Stimulated activated effector memory CD8-positive, alpha-beta T cell treated with anti-CD3 and anti-CD28 coated beads, Interleukin-12 subunit alpha, Interleukin-12 subunit beta, amount 100 ng/mL, for 72 hours (primary cell): ENCODE results near the gene UGT1A8.
"Not testable (repeated sequence)": the region's sequence is repeated elsewhere in the genome, so short reads cannot be mapped to it uniquely, and the experiment has no call there.

Source experiments
- ATAC-seq: fragments of 150-1000 bp; cut with Tn5 transposase; 2 replicates; pipeline ENCODE4 v1.10.0; 2021
- DNase-seq, 2 donors: peaks; one replicate each; pipeline ENCODE4 v3.0.0; 2021 to 2022; ENCODE audit warnings: low spot score in 2 of 2
- H3K27ac Mint-ChIP-seq: one replicate; pipeline ENCODE4 v1.8.0; 2022; ENCODE audit warnings: mild to moderate bottlenecking, mixed read lengths
- H3K36me3 Mint-ChIP-seq: one replicate; pipeline ENCODE4 v1.8.0; 2022; ENCODE audit warnings: mild to moderate bottlenecking, mixed read lengths
- H3K4me1 Mint-ChIP-seq: one replicate; pipeline ENCODE4 v1.8.0; 2022; ENCODE audit warnings: mixed read lengths
- H3K4me3 Mint-ChIP-seq: one replicate; pipeline ENCODE4 v1.8.0; 2022; ENCODE audit warnings: mild to moderate bottlenecking, mixed read lengths
- H3K9me3 Mint-ChIP-seq: one replicate; pipeline ENCODE4 v1.8.0; 2022; ENCODE audit warnings: mixed read lengths

The UGT1A8 gene

GRCh38 chr2:233689501-233689900 is 72.1 kb downstream of the UGT1A8 start:
- DNase-seq (no peak), ATAC-seq (no peak)
- Mint-ChIP-seq H3K36me3 (no peaks in the 10 kb centered on the region), H3K4me3 (no peak overlapping the region), H3K27ac (no peak overlapping the region), H3K4me1 (no peaks in the 10 kb centered on the region), H3K9me3 (no peaks in the 10 kb centered on the region)

DNA sequence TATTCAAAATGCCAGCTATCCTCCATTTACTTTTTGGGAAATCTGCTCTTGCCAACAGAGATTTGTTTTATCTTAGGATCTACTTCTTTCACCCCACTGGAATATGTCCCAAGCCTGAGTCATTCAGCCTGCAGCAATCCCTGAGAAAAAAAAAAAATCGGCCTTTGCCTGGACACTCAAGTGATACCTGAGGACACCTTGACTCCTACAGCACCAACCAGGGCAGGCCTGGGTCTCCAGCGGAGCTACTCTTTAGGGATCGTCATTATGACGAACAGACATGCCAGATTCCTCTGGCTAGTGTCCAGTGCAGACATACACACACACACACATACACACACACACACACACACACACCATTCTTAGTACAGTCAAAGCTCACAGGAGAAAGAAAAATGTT is 73.0 kb downstream of the UGT1A8 start:
- Mint-ChIP-seq H3K4me3 (no peak overlapping the region), H3K27ac (no peak overlapping the region), H3K36me3 (no peaks in the 10 kb centered on the region), H3K9me3 (no peaks in the 10 kb centered on the region), H3K4me1 (no peaks in the 10 kb centered on the region)
- no peak for ATAC-seq
- no peak for DNase-seq

DNA sequence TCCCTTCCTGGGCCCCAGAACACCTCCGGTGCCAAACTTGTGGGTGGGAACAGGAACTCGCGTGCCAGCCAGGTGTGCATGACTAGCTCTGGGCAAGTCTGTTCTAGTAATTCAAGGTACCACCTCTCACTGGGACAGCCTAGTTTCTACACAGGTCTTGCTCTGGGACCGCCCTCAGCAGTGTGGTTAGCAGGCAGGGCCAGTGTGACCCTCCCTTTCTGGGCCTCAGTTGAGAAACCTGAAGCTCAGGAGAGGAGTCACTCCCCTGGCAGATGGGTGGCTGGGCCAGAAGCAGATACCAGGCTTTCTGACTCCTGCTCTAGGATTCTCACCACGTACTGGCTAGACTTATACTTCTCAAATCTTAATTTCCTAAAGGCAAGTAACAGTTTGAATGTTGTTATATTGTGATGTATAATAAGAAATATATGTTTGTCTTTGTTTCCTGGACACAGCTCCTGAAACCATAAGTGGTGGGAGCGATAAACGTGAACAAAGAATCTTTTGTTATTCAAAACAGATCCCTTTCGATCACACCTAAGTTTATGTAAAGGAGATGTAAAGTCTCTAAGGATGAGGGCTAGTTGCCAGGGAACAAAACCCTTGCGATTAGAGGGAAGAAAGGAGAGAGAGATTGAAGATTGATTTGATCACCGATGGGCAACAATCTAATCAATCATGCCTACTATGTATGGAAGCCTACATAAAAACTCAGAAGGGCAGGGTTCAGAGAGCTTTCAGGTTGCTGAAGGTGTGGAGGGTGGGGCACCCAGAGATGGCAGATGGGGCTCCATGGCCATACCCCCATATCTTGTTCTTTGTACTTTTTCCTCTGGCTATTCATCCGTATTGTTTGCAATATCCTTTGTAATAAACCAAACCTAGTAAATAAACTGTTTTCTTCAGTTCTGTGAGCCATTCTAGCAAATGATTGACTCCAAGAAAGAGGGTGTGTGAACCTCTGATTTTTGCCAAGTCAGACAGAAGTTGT is 74.3 kb downstream of the UGT1A8 start:
- ATAC-seq = no peak
- no peak overlapping the region for H3K27ac Mint-ChIP-seq
- no peak overlapping the region for H3K4me3 Mint-ChIP-seq

DNA sequence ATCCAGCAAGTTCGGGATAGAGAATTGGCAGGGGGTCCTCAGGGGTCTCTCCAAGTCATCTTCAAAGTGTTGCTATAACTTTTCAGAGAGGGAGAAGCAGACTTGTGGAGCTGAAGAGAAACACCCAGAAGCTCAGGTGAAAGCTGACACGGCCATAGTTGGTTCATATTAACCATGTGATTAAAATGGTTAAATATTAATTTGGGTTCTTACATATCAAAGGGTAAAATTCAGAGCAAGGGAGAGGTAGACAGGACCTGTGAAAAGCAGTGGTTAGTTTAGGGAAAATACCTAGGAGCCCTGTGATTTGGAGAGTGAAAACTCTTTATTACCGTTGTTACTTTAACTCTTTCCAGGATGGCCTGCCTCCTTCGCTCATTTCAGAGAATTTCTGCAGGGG is 75.2 kb downstream of the UGT1A8 start, which contains the start of gene UGT1A6:
TSS of gene UGT1A6 (plus strand) at position 243 of the 400 bp plus-strand sequence. CDS start at position 358, 115 bp downstream.
- no peaks in the 10 kb centered on the region for H3K36me3 Mint-ChIP-seq
- no peaks in the 10 kb centered on the region for H3K4me1 Mint-ChIP-seq
- H3K27ac Mint-ChIP-seq = no peak within 1 kb of the TSS
- DNase-seq (no peak), ATAC-seq (no peak)
- no peak within 1 kb of the TSS for H3K4me3 Mint-ChIP-seq
- H3K9me3 Mint-ChIP-seq = no peaks in the 10 kb centered on the region

More for the DNA sequence above, 74.3 kb downstream of the UGT1A8 start:
- no peaks in the 10 kb centered on the region for H3K36me3 Mint-ChIP-seq
- H3K4me1 Mint-ChIP-seq = no peaks in the 10 kb centered on the region
- no peaks in the 10 kb centered on the region for H3K9me3 Mint-ChIP-seq
- no peak for DNase-seq

DNA sequence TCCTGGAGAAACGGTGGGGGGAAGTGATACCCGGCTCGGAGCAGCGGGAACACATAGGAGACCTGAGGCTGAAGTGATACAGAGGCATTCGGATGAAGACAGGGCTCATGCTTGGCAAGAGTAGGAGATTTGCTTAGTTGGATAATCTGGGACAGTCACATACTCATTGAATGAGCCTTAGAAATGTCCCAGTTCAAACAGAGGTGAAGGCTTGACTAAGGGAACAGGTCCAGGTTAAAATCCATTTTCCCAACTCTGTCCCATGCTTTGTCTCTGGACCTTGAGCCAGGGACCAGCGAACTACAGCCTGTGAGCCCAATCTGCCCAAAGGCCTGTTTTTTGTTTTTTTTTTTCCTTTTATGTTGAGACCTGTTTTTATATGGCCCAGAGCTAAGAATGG is 76.5 kb downstream of the UGT1A8 start:
- H3K9me3 Mint-ChIP-seq = no peaks in the 10 kb centered on the region
- no peaks in the 10 kb centered on the region for H3K36me3 Mint-ChIP-seq
- no peak overlapping the region for H3K4me3 Mint-ChIP-seq
- no peaks in the 10 kb centered on the region for H3K4me1 Mint-ChIP-seq
- ATAC-seq = no peak
- no peak overlapping the region for H3K27ac Mint-ChIP-seq
- no peak for DNase-seq

- ATAC-seq = no peak
These were observed 81.3 kb downstream of the UGT1A8 start for GRCh38 chr2:233698740-233699139.

DNA sequence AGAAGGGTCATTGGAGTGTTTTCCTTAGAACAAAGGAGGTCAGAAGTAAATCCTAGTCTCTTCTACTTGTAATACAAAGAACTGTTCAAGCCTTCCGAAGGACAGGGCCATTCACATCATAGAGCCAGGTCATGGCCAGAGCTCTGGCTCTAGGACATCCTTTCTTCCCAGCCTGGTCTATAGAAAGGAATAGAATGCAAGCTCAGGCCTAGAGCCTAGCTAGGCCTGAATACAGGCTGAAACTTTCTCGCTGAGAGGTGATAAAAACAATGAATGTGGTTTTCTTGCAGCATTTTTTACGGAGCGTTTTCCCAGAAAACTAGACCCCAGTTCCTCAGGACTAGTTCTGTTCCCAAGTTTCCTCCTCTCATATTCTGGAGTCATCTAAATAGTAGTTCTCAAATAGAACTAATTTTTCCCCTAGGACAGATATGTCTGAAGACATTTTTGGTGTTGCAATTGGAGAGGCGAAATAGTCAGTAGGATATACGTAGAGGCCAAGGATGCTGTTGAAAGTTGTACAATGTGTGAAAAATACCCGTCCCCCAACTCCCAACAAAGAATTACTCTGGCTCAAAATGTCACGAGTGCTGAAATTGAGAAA is 82.1 kb downstream of the UGT1A8 start:
- Mint-ChIP-seq H3K27ac (no peak overlapping the region), H3K36me3 (no peaks in the 10 kb centered on the region), H3K4me1 (no peaks in the 10 kb centered on the region), H3K4me3 (no peak overlapping the region), H3K9me3 (peaks cover 4% of the 10 kb centered on the region)
- ATAC-seq (no peak), DNase-seq (no peak)

More at GRCh38 chr2:233698740-233699139, 81.3 kb downstream of the UGT1A8 start:
- no peaks in the 10 kb centered on the region for H3K4me1 Mint-ChIP-seq
- H3K36me3 Mint-ChIP-seq = no peaks in the 10 kb centered on the region
- no peaks in the 10 kb centered on the region for H3K9me3 Mint-ChIP-seq
- no peak overlapping the region for H3K4me3 Mint-ChIP-seq
- no peak overlapping the region for H3K27ac Mint-ChIP-seq
- DNase-seq = no peak

DNA sequence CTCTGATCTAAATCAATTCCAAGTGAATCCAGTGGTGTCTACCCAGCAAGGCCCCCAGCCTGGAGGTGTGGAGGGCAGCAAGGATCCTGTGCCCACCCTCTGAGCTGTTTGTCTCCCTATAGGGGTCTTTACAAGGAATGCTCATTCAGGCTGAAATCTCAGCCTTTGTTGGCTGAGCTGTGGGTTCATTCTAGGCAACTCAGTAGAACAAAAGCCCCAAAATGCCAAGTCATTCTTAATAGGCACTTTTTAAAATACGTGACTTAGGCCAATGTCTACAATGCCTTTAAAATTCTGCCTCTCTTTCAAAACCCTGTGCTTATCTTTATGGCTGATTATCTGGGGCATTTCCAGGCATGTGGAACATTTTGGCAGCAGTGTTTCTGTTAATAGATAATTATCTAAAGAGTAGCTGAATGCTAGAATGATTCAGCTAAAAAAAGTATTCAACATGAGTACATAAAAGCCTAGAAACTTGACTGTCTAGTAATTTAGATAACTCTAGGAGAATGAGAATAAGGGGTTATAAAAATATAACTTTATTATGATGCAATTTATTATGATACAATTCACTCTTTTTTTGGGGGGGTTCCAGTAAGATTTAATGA is 82.7 kb downstream of the UGT1A8 start:
- DNase-seq (no peak), ATAC-seq (no peak)
- H3K9me3 Mint-ChIP-seq = peaks cover 4% of the 10 kb centered on the region
- H3K4me3 Mint-ChIP-seq = no peak overlapping the region
- H3K36me3 Mint-ChIP-seq = no peaks in the 10 kb centered on the region
- no peak overlapping the region for H3K27ac Mint-ChIP-seq
- H3K4me1 Mint-ChIP-seq = no peaks in the 10 kb centered on the region

- not testable (repeated sequence) for H3K9me3 Mint-ChIP-seq, H3K4me3 Mint-ChIP-seq, DNase-seq, H3K4me1 Mint-ChIP-seq, H3K27ac Mint-ChIP-seq, H3K36me3 Mint-ChIP-seq, ATAC-seq
These were observed 83.4 kb downstream of the UGT1A8 start for GRCh38 chr2:233700842-233701241.

GRCh38 chr2:233702238-233702637 is 84.8 kb downstream of the UGT1A8 start:
- H3K36me3 Mint-ChIP-seq = no peaks in the 10 kb centered on the region
- no peak for DNase-seq
- H3K27ac Mint-ChIP-seq = no peak overlapping the region
- peaks cover 4% of the 10 kb centered on the region for H3K9me3 Mint-ChIP-seq
- no peak overlapping the region for H3K4me3 Mint-ChIP-seq
- no peak for ATAC-seq
- H3K4me1 Mint-ChIP-seq = no peaks in the 10 kb centered on the region

DNA sequence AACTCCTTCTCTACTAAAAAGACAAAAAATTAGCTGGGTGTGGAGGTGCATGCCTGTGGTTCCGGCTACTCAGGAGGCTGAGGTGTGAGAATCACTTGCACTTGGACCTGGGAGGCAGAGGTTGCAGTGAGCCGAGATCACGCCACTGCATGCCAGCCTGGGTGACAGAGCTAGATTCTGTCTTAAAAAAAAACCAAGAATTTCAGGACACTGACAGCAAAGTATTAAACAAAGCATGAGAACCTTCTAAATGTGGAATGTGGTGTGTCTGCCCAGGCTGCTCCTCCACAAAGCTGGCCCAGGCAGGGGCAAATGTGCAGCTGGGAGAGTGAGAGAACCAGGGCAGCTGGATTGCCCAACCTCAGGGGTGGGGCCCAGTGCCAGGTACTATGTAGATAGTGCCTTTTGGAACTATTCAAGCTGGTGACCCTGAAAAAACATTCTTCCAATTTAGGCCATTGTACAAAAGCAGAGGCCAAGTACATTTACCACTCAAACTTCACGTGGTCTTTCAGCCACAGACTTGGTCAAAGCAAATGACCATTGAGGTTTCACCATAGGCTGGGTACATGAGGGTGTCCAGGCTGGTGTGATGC is 88.6 kb downstream of the UGT1A8 start:
- H3K9me3 Mint-ChIP-seq = peaks cover 4% of the 10 kb centered on the region
- no peaks in the 10 kb centered on the region for H3K36me3 Mint-ChIP-seq
- ATAC-seq = no peak
- no peak overlapping the region for H3K27ac Mint-ChIP-seq
- H3K4me3 Mint-ChIP-seq = no peak overlapping the region
- no peaks in the 10 kb centered on the region for H3K4me1 Mint-ChIP-seq
- DNase-seq = no peak

DNA sequence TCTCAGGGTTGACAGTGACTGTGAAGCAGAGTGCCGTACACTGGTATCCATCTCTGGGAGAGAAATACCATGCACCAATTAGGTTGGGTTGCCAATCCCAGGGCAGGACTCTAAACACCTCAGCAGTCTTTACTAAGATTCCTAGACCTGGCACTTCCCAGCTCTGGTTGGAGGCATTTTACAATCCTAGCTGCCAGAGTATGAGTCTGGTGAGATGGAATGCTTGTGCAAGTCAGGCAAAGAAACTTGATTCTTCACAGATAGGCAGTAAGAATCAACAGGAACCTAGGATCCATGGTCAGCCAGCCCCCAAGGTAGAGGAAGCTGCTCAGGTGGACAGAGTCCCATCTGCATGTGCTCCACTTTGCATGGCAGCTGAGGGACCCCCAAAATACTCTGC is 89.3 kb downstream of the UGT1A8 start:
- Mint-ChIP-seq H3K27ac (no peak overlapping the region), H3K36me3 (no peaks in the 10 kb centered on the region), H3K4me1 (no peaks in the 10 kb centered on the region), H3K9me3 (peaks cover 4% of the 10 kb centered on the region), H3K4me3 (no peak overlapping the region)
- ATAC-seq (no peak), DNase-seq (no peak)

DNA sequence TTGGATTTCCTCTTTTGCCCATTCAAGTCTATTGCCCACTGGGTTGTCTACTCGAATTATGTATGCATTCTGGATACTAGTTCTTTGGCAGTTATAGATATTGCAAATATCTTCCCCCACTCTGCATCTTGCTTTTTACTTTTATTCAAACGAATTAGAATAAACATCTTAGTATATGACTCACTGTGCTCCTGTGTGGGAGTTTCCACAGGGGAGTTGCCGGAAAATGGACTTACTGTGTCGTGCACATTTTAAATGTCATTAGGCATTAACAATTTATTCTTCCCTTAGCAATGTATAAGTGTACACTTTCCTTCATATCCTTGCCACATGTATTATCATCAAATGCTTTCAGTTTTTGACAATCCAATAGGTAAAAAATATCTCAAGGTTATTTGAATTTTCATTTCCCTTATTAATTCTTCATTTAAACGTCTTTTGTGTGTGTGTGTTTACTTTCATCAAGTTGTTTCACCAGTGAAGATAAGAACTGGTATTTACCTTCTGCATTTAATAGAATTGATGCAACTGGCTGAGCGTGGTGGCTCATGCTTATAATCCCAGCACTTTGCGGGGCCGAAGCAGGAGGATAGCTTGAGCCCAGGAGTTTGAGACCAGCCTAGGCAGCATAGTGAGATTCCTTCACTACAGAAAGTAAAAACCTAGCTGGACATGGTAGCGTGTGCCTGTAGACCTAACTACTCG is 90.7 kb downstream of the UGT1A8 start:
- Mint-ChIP-seq H3K27ac (no peak overlapping the region), H3K36me3 (no peaks in the 10 kb centered on the region), H3K9me3 (peaks cover 4% of the 10 kb centered on the region), H3K4me3 (no peak overlapping the region), H3K4me1 (no peaks in the 10 kb centered on the region)
- no peak for ATAC-seq
- DNase-seq = no peak

DNA sequence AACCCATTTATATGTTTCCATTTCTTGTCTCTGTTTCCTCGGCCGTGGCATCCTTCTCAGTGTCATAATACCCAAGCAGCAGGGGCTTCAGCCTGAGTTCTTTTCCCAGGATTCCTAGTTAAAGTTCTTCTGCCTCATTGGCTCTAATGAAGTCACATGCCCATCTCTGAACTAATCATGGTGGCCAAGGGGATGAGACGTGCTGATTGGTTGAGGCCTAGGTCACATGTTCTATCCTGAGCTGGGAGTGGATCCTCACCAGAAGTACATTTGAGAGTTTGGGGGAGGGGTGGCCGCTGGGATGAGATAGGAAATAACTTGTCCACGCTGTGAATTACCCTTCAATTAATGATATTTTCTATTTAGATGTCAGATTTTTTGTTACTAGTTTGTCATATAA is 91.5 kb downstream of the UGT1A8 start:
- peaks cover 4% of the 10 kb centered on the region for H3K9me3 Mint-ChIP-seq
- no peak for ATAC-seq
- DNase-seq = no peak
- no peak overlapping the region for H3K27ac Mint-ChIP-seq
- no peak overlapping the region for H3K4me3 Mint-ChIP-seq
- no peaks in the 10 kb centered on the region for H3K36me3 Mint-ChIP-seq
- H3K4me1 Mint-ChIP-seq = peaks cover 3% of the 10 kb centered on the region
